Activated T-helper 1 cell treated with anti-CD3 and anti-CD28 coated beads, Interleukin-12 subunit alpha, Interleukin-12 subunit beta, Interleukin-2, Interleukin-4 antibody, amounts not matched to agents 30 ng/mL and 10 ng/mL and 1 ng/mL, durations not matched to agents 14 hours and 24 hours and 36 hours (primary cell): ENCODE measurements around the gene IRF1. TPM values are rescaled to one million over a fixed set of nuclear protein-coding genes. Genes with fewer than 3 reads are reported as not detected.
"Not testable (repeated sequence)": the region's sequence is repeated elsewhere in the genome, so short reads cannot be mapped to it uniquely, and the experiment has no call there.

ENCODE experiments used
- DNase-seq: peaks from one replicate; pipeline ENCODE4 v3.0.0; 2021; ENCODE audit warnings: low spot score
- H3K27ac Mint-ChIP-seq: one replicate; pipeline ENCODE4 v1.8.0; 2021; ENCODE audit warnings: mild to moderate bottlenecking, mixed read lengths
- H3K27me3 Mint-ChIP-seq: one replicate; pipeline ENCODE4 v1.8.0; 2022; ENCODE audit warnings: mild to moderate bottlenecking, moderate library complexity, mixed read lengths; ENCODE audit not compliant: insufficient read depth
- H3K36me3 Mint-ChIP-seq: one replicate; pipeline ENCODE4 v1.8.0; 2021; ENCODE audit warnings: low read depth, mixed read lengths
- H3K4me1 Mint-ChIP-seq: one replicate; pipeline ENCODE4 v1.8.0; 2021; ENCODE audit warnings: low read depth, mixed read lengths
- H3K4me3 Mint-ChIP-seq: one replicate; pipeline ENCODE4 v1.8.0; 2021; ENCODE audit warnings: mild to moderate bottlenecking, moderate library complexity, mixed read lengths
- H3K9me3 Mint-ChIP-seq: one replicate; pipeline ENCODE4 v1.8.0; 2021; ENCODE audit warnings: mixed read lengths
- intact Hi-C: fragments of 100-400 bp; cut with micrococcal nuclease; formaldehyde crosslinking; loops from one replicate; pipeline ENCODE4 v1.15.1; 2024
- total RNA-seq: library from RNA; stranded (reverse); gene quantifications from 2 replicates; pipeline ENCODE4 v1.2.3, GENCODE V29; 2022

The IRF1 gene
- 190 and 198 TPM in 2 replicates for total RNA-seq

DNA sequence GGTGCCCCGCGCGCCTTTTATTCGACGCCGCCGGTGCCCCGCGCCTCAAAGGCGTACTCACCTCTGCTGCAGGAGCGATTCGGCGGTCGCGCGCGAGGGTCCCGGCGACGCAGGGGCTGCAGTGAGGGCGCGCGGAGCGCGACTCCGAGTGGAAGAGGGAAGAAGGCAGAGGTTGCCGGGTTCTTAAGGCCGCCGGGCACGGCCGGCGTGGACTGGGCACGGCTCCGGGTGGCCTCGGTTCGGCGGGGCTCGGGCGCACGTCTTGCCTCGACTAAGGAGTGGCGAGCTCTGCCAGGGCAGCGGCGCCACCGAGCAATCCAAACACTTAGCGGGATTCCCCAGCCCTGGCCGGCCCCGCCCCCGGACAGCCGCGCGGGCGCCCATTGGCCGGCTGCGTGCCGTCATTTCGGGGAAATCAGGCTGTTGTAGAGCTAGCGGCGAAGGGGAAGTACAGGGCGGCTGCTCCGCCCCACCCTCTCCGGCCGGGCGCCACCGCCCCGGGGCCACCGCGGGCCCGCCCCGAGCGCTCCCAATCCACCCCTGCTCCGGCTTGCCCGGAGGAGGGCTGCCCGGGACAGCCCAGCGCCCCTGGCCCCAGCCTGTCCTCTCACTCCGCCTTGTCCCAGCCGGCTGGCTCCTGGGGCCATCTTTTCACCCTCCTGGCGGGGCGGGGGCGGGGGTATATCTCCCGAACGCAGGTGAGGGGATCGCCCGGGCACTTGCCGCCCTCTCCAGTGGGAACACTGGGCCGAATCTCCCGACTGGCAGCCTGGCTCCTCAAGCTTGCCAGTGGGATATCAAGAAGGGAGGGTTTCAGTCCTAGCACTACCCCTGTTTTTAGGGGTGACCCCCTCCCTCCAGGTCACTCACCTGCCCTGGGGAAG is at the start of gene IRF1:
Gene IRF1 (minus strand): TSS at position 290 of the 884 bp plus-strand sequence. CDS start 1,295 bp downstream, outside the sequence.
- Mint-ChIP-seq H3K36me3 (peaks cover 42% of the 10 kb centered on the region), H3K4me3 (peak within 1 kb of the TSS; percentile 99), H3K27ac (peak within 1 kb of the TSS; percentile 95), H3K9me3 (no peaks in the 10 kb centered on the region), H3K27me3 (no peaks in the 10 kb centered on the region), H3K4me1 (peaks cover 76% of the 10 kb centered on the region)
- peak; percentile 99 for DNase-seq
- intact Hi-C loops, result loop anchor here (1.0 to 5.0 kb wide), 7 partner anchors 32 to 1737 kb away; partner anchors contain the start of genes AFF4, PPP2CA and RAPGEF6

- peaks cover 25% of the 10 kb centered on the region for H3K4me1 Mint-ChIP-seq
- peaks cover 2% of the 10 kb centered on the region for H3K36me3 Mint-ChIP-seq
- no peak for DNase-seq
- intact Hi-C loops, result no loop called here
- H3K27me3 Mint-ChIP-seq, result peaks cover 5% of the 10 kb centered on the region
- H3K9me3 Mint-ChIP-seq, result no peaks in the 10 kb centered on the region
- no peak overlapping the region for H3K4me3 Mint-ChIP-seq
- H3K27ac Mint-ChIP-seq, result no peak overlapping the region
Measured at GRCh38 chr5:132540149-132540548, 49.6 kb upstream of the IRF1 start.

GRCh38 chr5:132539716-132540115 is 49.1 kb upstream of the IRF1 start:
- no peak for DNase-seq
- H3K36me3 Mint-ChIP-seq, result no peaks in the 10 kb centered on the region
- no peaks in the 10 kb centered on the region for H3K9me3 Mint-ChIP-seq
- no peak overlapping the region for H3K4me3 Mint-ChIP-seq
- H3K4me1 Mint-ChIP-seq, result peaks cover 21% of the 10 kb centered on the region
- intact Hi-C loops, result no loop called here
- peaks cover 7% of the 10 kb centered on the region for H3K27me3 Mint-ChIP-seq
- no peak overlapping the region for H3K27ac Mint-ChIP-seq

DNA sequence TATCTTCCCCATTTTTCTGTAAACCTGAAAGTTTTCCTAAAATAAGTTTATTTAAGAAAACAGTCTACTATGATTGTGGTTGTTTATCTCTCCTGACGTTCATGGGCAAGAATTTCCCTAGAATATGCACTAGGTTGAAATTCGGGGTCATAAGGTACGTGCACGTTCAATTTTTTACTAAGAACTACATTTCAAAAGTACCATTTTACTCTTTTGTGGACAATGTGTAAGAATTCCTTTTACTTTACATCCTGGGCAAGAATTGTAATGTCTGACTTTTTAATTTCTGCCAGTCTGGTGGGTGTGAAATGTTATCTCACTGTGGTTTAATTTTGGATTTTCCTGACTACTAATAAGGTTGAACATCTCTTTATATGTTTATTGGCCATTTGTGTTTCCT is 40.4 kb upstream of the IRF1 start:
- Mint-ChIP-seq H3K36me3 (no peaks in the 10 kb centered on the region), H3K4me1 (peaks cover 45% of the 10 kb centered on the region), H3K4me3 (no peak overlapping the region), H3K27ac (no peak overlapping the region), H3K27me3 (peaks cover 14% of the 10 kb centered on the region), H3K9me3 (no peaks in the 10 kb centered on the region)
- intact Hi-C loops, result loop anchor here (1.0 to 2.0 kb wide), 2 partner anchors 15 to 110 kb away; no protein-coding TSS in a partner anchor
- no peak for DNase-seq

- peaks cover 4% of the 10 kb centered on the region for H3K36me3 Mint-ChIP-seq
- peak overlapping the region; percentile 24 for H3K27ac Mint-ChIP-seq
Measured at GRCh38 chr5:132528866-132529634, 38.5 kb upstream of the IRF1 start.

DNA sequence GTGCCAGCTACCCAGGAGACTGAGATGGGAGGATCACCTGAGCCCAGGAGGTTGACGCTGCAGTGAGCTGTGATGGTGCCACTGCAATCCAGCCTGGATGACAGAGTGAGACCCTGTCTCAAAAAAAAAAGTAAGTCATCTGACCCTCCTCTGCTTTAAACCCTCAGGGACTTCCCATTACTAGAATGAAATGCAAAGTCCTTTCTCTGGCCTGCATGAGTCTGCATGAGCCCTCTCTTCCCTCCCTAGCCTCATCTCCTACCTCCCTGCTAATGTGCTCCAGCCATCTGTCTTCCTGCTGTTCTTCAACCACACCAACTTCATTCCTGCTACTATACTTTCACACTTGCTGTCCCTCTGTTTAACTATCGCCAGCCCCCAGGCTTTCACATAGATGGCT is 37.4 kb upstream of the IRF1 start:
- Mint-ChIP-seq H3K27me3 (peaks cover 5% of the 10 kb centered on the region), H3K4me3 (no peak overlapping the region), H3K36me3 (peaks cover 4% of the 10 kb centered on the region), H3K9me3 (peaks cover 4% of the 10 kb centered on the region), H3K27ac (no peak overlapping the region), H3K4me1 (peaks cover 65% of the 10 kb centered on the region)
- no peak for DNase-seq
- intact Hi-C loops, result loop anchor here (5.0 kb wide), 2 partner anchors 49 to 129 kb away; partner anchors contain the start of gene IL13

More at GRCh38 chr5:132528866-132529634, 38.5 kb upstream of the IRF1 start:
- Mint-ChIP-seq H3K4me1 (peaks cover 64% of the 10 kb centered on the region), H3K27me3 (peaks cover 8% of the 10 kb centered on the region), H3K4me3 (no peak overlapping the region), H3K9me3 (peaks cover 4% of the 10 kb centered on the region)
- no peak for DNase-seq
- intact Hi-C loops, result loop anchor here (5.0 kb wide), 2 partner anchors 48 to 128 kb away; partner anchors contain the start of gene IL13

DNA sequence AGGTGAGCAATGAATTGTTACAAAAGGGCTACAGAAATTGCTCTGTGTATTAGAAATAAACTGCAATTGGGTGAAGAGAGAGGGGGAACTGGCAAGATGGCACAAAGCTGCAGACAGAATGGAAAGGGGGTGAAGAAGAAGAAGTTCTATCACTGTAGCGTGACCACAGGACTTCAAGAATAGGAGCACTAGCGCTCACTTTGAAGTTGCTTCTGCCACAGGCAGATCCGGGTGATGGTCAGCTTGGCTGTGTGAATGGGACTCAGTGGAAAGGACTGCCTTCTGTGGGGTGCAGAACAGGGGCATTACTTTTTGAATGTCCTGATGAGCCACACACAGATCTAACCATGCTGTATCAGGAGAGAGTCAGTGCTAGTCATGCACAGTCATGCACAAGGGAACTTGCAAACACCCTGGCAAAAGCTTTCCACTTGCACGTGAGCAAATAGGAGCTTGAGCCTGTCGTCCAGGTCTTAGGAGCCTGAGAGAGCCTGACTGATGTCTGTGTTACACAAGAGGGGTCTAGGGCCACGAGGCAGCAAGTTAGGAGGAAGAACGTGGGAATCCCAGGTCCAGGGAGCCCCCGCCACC is 36.5 kb upstream of the IRF1 start:
- H3K36me3 Mint-ChIP-seq, result peaks cover 4% of the 10 kb centered on the region
- peaks cover 66% of the 10 kb centered on the region for H3K4me1 Mint-ChIP-seq
- H3K4me3 Mint-ChIP-seq, result no peak overlapping the region
- peaks cover 2% of the 10 kb centered on the region for H3K27me3 Mint-ChIP-seq
- H3K9me3 Mint-ChIP-seq, result peaks cover 6% of the 10 kb centered on the region
- no peak overlapping the region for H3K27ac Mint-ChIP-seq
- intact Hi-C loops, result loop anchor here (1.0 to 5.0 kb wide), 6 partner anchors 29 to 339 kb away; partner anchors contain the start of genes GDF9, IL13, RAD50 and UQCRQ
- no peak for DNase-seq

GRCh38 chr5:132526290-132526973 is 35.9 kb upstream of the IRF1 start:
- Mint-ChIP-seq H3K9me3 (peaks cover 9% of the 10 kb centered on the region), H3K4me1 (peaks cover 64% of the 10 kb centered on the region), H3K27ac (peak overlapping the region; percentile 26)

GRCh38 chr5:132525299-132525724 is 34.7 kb upstream of the IRF1 start:
- Mint-ChIP-seq H3K4me3 (peak overlapping the region; percentile 72), H3K27ac (peak overlapping the region; percentile 94), H3K4me1 (peaks cover 66% of the 10 kb centered on the region), H3K36me3 (peaks cover 6% of the 10 kb centered on the region), H3K27me3 (no peaks in the 10 kb centered on the region), H3K9me3 (peaks cover 14% of the 10 kb centered on the region)
- intact Hi-C loops, result loop anchor here (1.0 to 5.0 kb wide), 8 partner anchors 21 to 226 kb away; partner anchors contain the start of genes IL13 and KIF3A
- DNase-seq, result no peak

More at GRCh38 chr5:132526290-132526973, 35.9 kb upstream of the IRF1 start:
- H3K4me3 Mint-ChIP-seq, result no peak overlapping the region
- intact Hi-C loops, result loop anchor here (1.0 to 5.0 kb wide), 6 partner anchors 30 to 340 kb away; partner anchors contain the start of genes GDF9, IL13, RAD50 and UQCRQ
- peak; percentile 48 for DNase-seq
- peaks cover 4% of the 10 kb centered on the region for H3K36me3 Mint-ChIP-seq
- peaks cover under 1% of the 10 kb centered on the region for H3K27me3 Mint-ChIP-seq

DNA sequence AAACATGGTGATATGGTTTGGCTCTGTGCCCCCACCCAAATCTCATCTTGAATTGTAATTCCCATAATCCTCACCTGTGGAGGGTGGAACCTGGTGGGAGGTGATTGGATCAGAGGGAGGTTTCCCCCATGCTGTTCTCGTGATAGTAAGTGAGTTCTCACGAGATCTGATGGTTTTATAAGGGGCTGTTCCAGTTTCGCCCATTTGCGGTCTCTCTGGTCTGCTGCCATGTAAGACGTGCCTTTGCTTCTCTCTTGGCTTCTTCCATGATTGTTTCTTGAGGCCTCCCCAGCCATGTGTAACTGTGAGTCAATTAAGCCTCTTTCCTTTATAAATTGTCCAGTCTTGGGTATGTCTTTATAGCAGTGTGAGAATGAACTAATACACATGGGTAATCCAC is 34.3 kb upstream of the IRF1 start:
- not testable (repeated sequence) for H3K27me3 Mint-ChIP-seq, H3K36me3 Mint-ChIP-seq, DNase-seq
- Mint-ChIP-seq H3K4me1 (peaks cover 69% of the 10 kb centered on the region), H3K9me3 (peaks cover 17% of the 10 kb centered on the region), H3K27ac (peak overlapping the region; percentile 94), H3K4me3 (peak overlapping the region; percentile 72)
- intact Hi-C loops, result loop anchor here (1.0 to 5.0 kb wide), 8 partner anchors 21 to 226 kb away; partner anchors contain the start of genes IL13 and KIF3A

DNA sequence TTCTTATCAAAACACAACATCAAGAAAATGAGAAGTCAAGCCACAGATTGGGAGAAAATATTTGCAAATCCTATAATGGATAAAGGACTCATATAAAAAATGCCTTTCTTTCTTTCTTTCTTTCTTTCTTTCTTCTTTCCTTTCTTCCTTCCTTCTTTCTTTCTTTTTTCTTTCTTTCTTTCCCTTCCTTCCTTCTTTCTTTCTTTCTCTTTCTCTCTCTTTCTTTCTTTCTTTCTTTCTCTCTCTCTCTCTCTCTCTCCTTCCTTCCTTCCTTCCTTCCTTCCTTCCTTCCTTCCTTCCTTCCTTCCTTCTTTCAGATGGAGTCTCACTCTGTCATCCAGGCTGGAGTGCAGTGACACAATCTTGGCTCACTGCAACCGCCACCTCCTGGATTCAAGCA is 31.5 kb upstream of the IRF1 start:
- DNase-seq, H3K27me3 Mint-ChIP-seq, H3K36me3 Mint-ChIP-seq, H3K4me3 Mint-ChIP-seq, intact Hi-C loops: not testable (repeated sequence)
- H3K27ac Mint-ChIP-seq, result peak overlapping the region; percentile 57
- peaks cover 17% of the 10 kb centered on the region for H3K9me3 Mint-ChIP-seq
- H3K4me1 Mint-ChIP-seq, result peaks cover 49% of the 10 kb centered on the region
